ENCODE measurements around the gene REG1A. TPM values are rescaled to one million over a fixed set of nuclear protein-coding genes. Genes with fewer than 3 reads are reported as not detected.

REG1A gene
- total RNA-seq, 1 experiment from 2014 or later: 4.8 TPM

- no peak within 1 kb of the TSS for H3K27ac Mint-ChIP-seq
- H3K4me3 Mint-ChIP-seq: no peak within 1 kb of the TSS
- no peaks in the 10 kb centered on the region; the same call in 1 of the 2 replicates for H3K27me3 Mint-ChIP-seq (ENCODE audit: low read depth)
- no peaks in the 10 kb centered on the region for H3K36me3 Mint-ChIP-seq
- no peak for TF ChIP-seq FOXJ3 (CRISPR knock-in tag; IDR thresholded peaks at IDR 0.05; ENCODE audit: borderline replicate concordance)
- no peak for TF ChIP-seq NFYB (CRISPR knock-in tag; conservative IDR thresholded peaks at IDR 0.05; ENCODE audit: low read depth)
- TF ChIP-seq FOXP4 (CRISPR knock-in tag; IDR thresholded peaks at IDR 0.05): no peak
- no peak for TF ChIP-seq GABPB1 (CRISPR knock-in tag; IDR thresholded peaks at IDR 0.05)
- TF ChIP-seq ZNF138 (CRISPR knock-in tag; conservative IDR thresholded peaks at IDR 0.05): no peak
- TF ChIP-seq PRDM15 (CRISPR knock-in tag; IDR thresholded peaks at IDR 0.05): no peak
- TF ChIP-seq ZNF219 (CRISPR knock-in tag; IDR thresholded peaks at IDR 0.05; ENCODE audit: borderline replicate concordance): no peak
- TF ChIP-seq CREM (CRISPR knock-in tag; IDR thresholded peaks at IDR 0.05): no peak
- TF ChIP-seq AR (CRISPR knock-in tag; IDR thresholded peaks at IDR 0.05): no peak
- no peak for TF ChIP-seq E2F1 (CRISPR knock-in tag; IDR thresholded peaks at IDR 0.05)
- no peak for TF ChIP-seq CREB1 (CRISPR knock-in tag; IDR thresholded peaks at IDR 0.05)
- TF ChIP-seq SMAD4 (CRISPR knock-in tag; IDR thresholded peaks at IDR 0.05): no peak
- POLR2A ChIA-PET: no interaction called here
- ATAC-seq (no peak), DNase-seq (ENCODE audit: low spot score) (no peak)
- CTCF ChIA-PET: no interaction called here
- no peaks in the 10 kb centered on the region for H3K4me1 Mint-ChIP-seq
- peaks cover 11% of the 10 kb centered on the region for H3K9me3 Mint-ChIP-seq
These were observed 39.4 kb downstream of the REG1A start, which contains the start of gene REG3A for GRCh38 chr2:79159653-79160052. TSS of gene REG3A (minus strand) at chr2:79159753. CDS start at chr2:79159405, 348 bp downstream.

GRCh38 chr2:79162132-79162531 is 41.8 kb downstream of the REG1A start:
- H3K27me3 Mint-ChIP-seq (ENCODE audit: low read depth): no peaks in the 10 kb centered on the region; the same call in 1 of the 2 replicates
- POLR2A ChIA-PET: no interaction called here
- H3K36me3 Mint-ChIP-seq: no peaks in the 10 kb centered on the region
- CTCF ChIA-PET: no interaction called here
- DNase-seq (ENCODE audit: low spot score): no peak
- H3K27ac Mint-ChIP-seq: no peak overlapping the region
- no peak overlapping the region for H3K4me3 Mint-ChIP-seq
- no peaks in the 10 kb centered on the region for H3K4me1 Mint-ChIP-seq
- peaks cover 11% of the 10 kb centered on the region for H3K9me3 Mint-ChIP-seq
- ATAC-seq: no peak
- TF ChIP-seq ERG (CRISPR knock-in tag; IDR thresholded peaks at IDR 0.05): no peak
- TF ChIP-seq ZNF532 (CRISPR knock-in tag; IDR thresholded peaks at IDR 0.05; ENCODE audit: borderline replicate concordance): no peak
- TF ChIP-seq NR3C1 (CRISPR knock-in tag; conservative IDR thresholded peaks at IDR 0.05; ENCODE audit: low read depth): no peak
- no peak for TF ChIP-seq NR2C2 (CRISPR knock-in tag; IDR thresholded peaks at IDR 0.05)
- TF ChIP-seq E2F4 (CRISPR knock-in tag; IDR thresholded peaks at IDR 0.05; ENCODE audit: borderline replicate concordance, low read depth): no peak
- no peak for TF ChIP-seq NFATC4 (CRISPR knock-in tag; IDR thresholded peaks at IDR 0.05)
- no peak for TF ChIP-seq TEAD1 (CRISPR knock-in tag; IDR thresholded peaks at IDR 0.05)
